Activated CD4-positive, CD25-positive, alpha-beta regulatory T cell (primary cell): ENCODE measurements around the gene LONRF3.
A peak's percentile ranks its signal among the peaks of the same experiment; 100 is the strongest.
"Not testable (repeated sequence)": the region's sequence is repeated elsewhere in the genome, so short reads cannot be mapped to it uniquely, and the experiment has no call there.

ENCODE experiments used
- DNase-seq, 4 experiments: peaks; one replicate each; lab custom pipeline; 2025; lab: John Stamatoyannopoulos, UW

Gene LONRF3

GRCh38 chrX:118988911-118989310 is 14.5 kb downstream of the LONRF3 start:
- DNase-seq: no peak

GRCh38 chrX:118989886-118990285 is 15.5 kb downstream of the LONRF3 start:
- DNase-seq: no peak

GRCh38 chrX:118990512-118991227 is 16.3 kb downstream of the LONRF3 start:
- no peak for DNase-seq

- peak in 1 of 4 experiments; percentile 1 for DNase-seq
These were observed 18.2 kb downstream of the LONRF3 start for GRCh38 chrX:118992441-118993121.

GRCh38 chrX:119003462-119003861 is 29.0 kb downstream of the LONRF3 start:
- no peak for DNase-seq

- DNase-seq: peak; percentile 1 to 18 (median 7)
These were observed 30.6 kb downstream of the LONRF3 start for GRCh38 chrX:119004920-119005524.

- DNase-seq: no peak
These were observed 32.9 kb downstream of the LONRF3 start for GRCh38 chrX:119007189-119007770.

GRCh38 chrX:119008110-119008744 is 33.8 kb downstream of the LONRF3 start:
- DNase-seq: peak in 2 of 4 experiments; percentile 1 to 2

- no peak for DNase-seq
These were observed 34.7 kb downstream of the LONRF3 start for GRCh38 chrX:119009071-119009470.

GRCh38 chrX:119010491-119010890 is 36.1 kb downstream of the LONRF3 start:
- no peak for DNase-seq

- DNase-seq: no peak
These were observed 38.7 kb downstream of the LONRF3 start for GRCh38 chrX:119013164-119013563.

GRCh38 chrX:119015407-119016237 is 41.2 kb downstream of the LONRF3 start:
- no peak for DNase-seq

GRCh38 chrX:119017077-119017476 is 42.7 kb downstream of the LONRF3 start:
- no peak for DNase-seq

- DNase-seq: no peak
These were observed 51.5 kb downstream of the LONRF3 start for GRCh38 chrX:119025900-119026299.

GRCh38 chrX:119026344-119026743 is 51.9 kb downstream of the LONRF3 start:
- DNase-seq: not testable (repeated sequence)

- DNase-seq: not testable (repeated sequence)
These were observed 53.7 kb downstream of the LONRF3 start for GRCh38 chrX:119027960-119028732.

GRCh38 chrX:119028733-119029330 is 54.4 kb downstream of the LONRF3 start:
- no peak for DNase-seq

GRCh38 chrX:119029656-119030055 is 55.2 kb downstream of the LONRF3 start:
- DNase-seq: not testable (repeated sequence)

- DNase-seq: no peak
These were observed 56.6 kb downstream of the LONRF3 start for GRCh38 chrX:119030990-119031389.
